ENCODE measurements around the gene CEBPZOS. TPM values are rescaled to one million over a fixed set of nuclear protein-coding genes. Genes with fewer than 3 reads are reported as not detected.

Gene CEBPZOS
- total and polyA plus RNA-seq, 4 experiments from 2014 or later: 39.6 to 44.8 (median 41.2) TPM

DNA sequence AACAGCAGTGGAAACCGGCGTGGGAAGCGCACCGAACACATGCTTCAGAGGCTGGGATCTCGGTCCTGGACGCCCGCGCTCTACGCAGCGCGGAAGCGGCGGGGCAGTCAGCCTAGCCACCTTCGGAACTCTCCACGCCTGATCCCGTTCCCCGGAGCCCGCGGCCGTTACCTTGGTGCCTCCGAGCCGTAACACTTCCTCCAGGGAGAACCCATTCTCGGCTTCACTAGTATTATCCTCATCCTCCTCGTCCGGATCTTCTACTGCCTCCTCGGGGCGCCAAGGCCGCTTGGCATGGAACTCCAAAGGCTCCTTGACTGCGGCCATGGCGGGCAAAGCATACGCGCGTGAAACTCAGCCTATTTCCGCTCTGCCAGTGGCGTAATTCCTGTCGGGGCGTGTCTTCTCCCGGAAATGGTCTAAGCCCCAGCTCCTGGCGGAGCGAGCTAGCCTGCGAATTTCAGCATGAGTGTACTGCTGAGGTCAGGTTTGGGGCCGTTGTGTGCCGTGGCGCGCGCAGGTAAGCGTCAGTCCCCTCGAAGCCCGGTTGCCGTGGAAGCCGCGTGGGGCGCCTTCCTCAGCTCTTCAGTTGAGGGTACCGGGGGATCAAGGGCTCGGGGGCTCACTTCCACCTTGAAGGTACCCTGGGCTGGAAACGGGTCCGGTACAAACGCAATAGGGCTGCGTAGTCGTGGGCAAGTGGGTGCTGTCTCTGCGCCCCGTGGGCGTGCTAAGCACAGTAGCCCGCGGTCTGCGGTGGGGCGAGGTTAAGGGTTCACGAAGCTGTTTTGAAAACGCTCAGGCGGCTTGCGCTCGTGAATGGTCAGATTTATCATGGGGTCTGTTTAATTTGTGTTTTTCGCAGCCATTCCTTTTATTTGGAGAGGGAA lies 35.2 kb downstream of the CEBPZOS start, which contains the start of the genes CEBPZ and NDUFAF7:
Gene CEBPZ, minus strand, starts transcription at position 356 of the 890 bp plus-strand sequence. Its CDS starts 29 bp downstream, at position 327.
Gene NDUFAF7, plus strand, starts transcription at position 418 of the 890 bp plus-strand sequence. Its CDS starts 48 bp downstream, at position 466.
- no peaks in the 10 kb centered on the region for H3K27me3 ChIP-seq (ENCODE audit: insufficient read depth, low read length)
- H3K4me3 ChIP-seq (ENCODE audit: low read length in 2 of 2): peak within 1 kb of the TSS; percentile 94 to 98
- Mint-ChIP-seq H3K36me3 (peaks cover 28 to 39% of the 10 kb centered on the region in 2 donors), H3K27ac (no peak within 1 kb of the TSS), H3K9me3 (no peaks in the 10 kb centered on the region), H3K4me3 (no peak within 1 kb of the TSS), H3K4me1 (peaks cover 22 to 41% (median 32%) of the 10 kb centered on the region in 4 donors), H3K27me3 (no peaks in the 10 kb centered on the region)
- POLR2A ChIA-PET (ENCODE audit: partially characterized antibody): interaction anchor here (0.5 to 2.5 kb wide), 20 partner anchors 9 to 1627 kb away, joined by 3 to 22 read pairs (median 4); partner anchors contain the start of genes CEBPZOS, EIF2AK2, GPATCH11 and HEATR5B
- peak; percentile 85 to 94 (median 88) for DNase-seq
- H3K36me3 ChIP-seq (ENCODE audit: insufficient read depth, low read length): peaks cover 17% of the 10 kb centered on the region
- peak within 1 kb of the TSS; percentile 86 for H3K27ac ChIP-seq (ENCODE audit: low read depth, low read length)
- intact Hi-C loops (cut with micrococcal nuclease): loop anchor here (1.0 to 2.0 kb wide), 5 partner anchors 35 to 265 kb away; partner anchors contain the start of genes CEBPZOS, EIF2AK2 and STRN
- CTCF ChIA-PET (ENCODE audit: partially characterized antibody): interaction anchor here (0.7 to 1.4 kb wide), 6 partner anchors 12 to 646 kb away, joined by 3 to 5 read pairs (median 3); partner anchors contain the start of genes GPATCH11 and HEATR5B
- H3K4me1 ChIP-seq (ENCODE audit: insufficient read depth, low read length): peaks cover 46% of the 10 kb centered on the region
- H3K9me3 ChIP-seq (ENCODE audit: control insufficient read depth in 1 of 2, low read length in 2 of 2): no peaks in the 10 kb centered on the region

- H3K4me1 ChIP-seq (ENCODE audit: insufficient read depth, low read length): peaks cover 37% of the 10 kb centered on the region
- H3K9me3 Mint-ChIP-seq: no peaks in the 10 kb centered on the region
- H3K27ac ChIP-seq (ENCODE audit: low read depth, low read length): peak overlapping the region; percentile 86
- peaks cover 11% of the 10 kb centered on the region for H3K36me3 ChIP-seq (ENCODE audit: insufficient read depth, low read length)
- H3K27ac Mint-ChIP-seq: no peak overlapping the region
- no peaks in the 10 kb centered on the region for H3K27me3 Mint-ChIP-seq
- no peak overlapping the region for H3K4me3 Mint-ChIP-seq
- ChIA-PET POLR2A (ENCODE audit: partially characterized antibody) (interaction anchor here (0.6 to 2.5 kb wide), 19 partner anchors 9 to 1519 kb away, joined by 3 to 22 read pairs (median 4); partner anchors contain the start of genes CEBPZOS, EIF2AK2, GPATCH11 and HEATR5B), CTCF (ENCODE audit: partially characterized antibody) (interaction anchor here (0.7 to 1.4 kb wide), 7 partner anchors 11 to 645 kb away, joined by 3 to 5 read pairs (median 3); partner anchors contain the start of genes GPATCH11 and HEATR5B)
- H3K36me3 Mint-ChIP-seq: peaks cover 24 to 35% of the 10 kb centered on the region in 2 donors
- H3K4me1 Mint-ChIP-seq: peaks cover 20 to 33% (median 26%) of the 10 kb centered on the region in 4 donors
- DNase-seq: no peak
- peak overlapping the region; percentile 94 to 98 for H3K4me3 ChIP-seq (ENCODE audit: low read length in 2 of 2)
- H3K9me3 ChIP-seq (ENCODE audit: control insufficient read depth in 1 of 2, low read length in 2 of 2): no peaks in the 10 kb centered on the region
- H3K27me3 ChIP-seq (ENCODE audit: insufficient read depth, low read length): no peaks in the 10 kb centered on the region
- intact Hi-C loops (cut with micrococcal nuclease): no loop called here
Measured at GRCh38 chr2:37232131-37232933, 36.0 kb downstream of the CEBPZOS start.

DNA sequence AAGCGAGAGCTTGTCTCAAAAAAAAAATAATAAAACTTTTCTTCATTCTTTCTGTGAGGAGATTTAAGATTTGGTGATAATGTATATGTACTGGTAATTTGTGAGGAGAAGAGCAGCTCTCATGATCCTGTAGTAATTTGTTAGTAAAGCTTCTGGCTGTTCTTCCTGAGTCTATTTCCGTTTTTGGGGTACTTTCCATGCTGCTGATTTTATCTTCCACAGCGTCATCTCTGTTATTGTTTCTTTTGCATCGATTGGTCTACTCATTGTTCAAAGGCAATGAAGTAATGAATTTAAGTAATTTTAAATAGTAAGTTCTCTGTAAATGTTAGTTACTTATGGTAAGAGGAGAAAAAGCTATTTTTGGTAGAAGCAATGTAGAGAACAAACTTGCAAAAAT lies 47.1 kb downstream of the CEBPZOS start:
- Mint-ChIP-seq H3K4me1 (peaks cover 8 to 31% (median 24%) of the 10 kb centered on the region in 4 donors), H3K27ac (peak overlapping the region; percentile 62 to 96 (median 87)), H3K36me3 (peaks cover 59 to 77% of the 10 kb centered on the region in 2 donors), H3K4me3 (peak overlapping the region in 7 of 8 donors; percentile 1 to 64 (median 11)), H3K9me3 (peaks cover 0 to 4% (median 0%) of the 10 kb centered on the region in 8 donors), H3K27me3 (no peaks in the 10 kb centered on the region)
- Histone ChIP-seq H3K4me3 (ENCODE audit: low read length in 2 of 2) (no peak overlapping the region), H3K27me3 (ENCODE audit: insufficient read depth, low read length) (no peaks in the 10 kb centered on the region), H3K36me3 (ENCODE audit: insufficient read depth, low read length) (peaks cover 49% of the 10 kb centered on the region), H3K9me3 (ENCODE audit: control insufficient read depth in 1 of 2, low read length in 2 of 2) (no peaks in the 10 kb centered on the region), H3K27ac (ENCODE audit: low read depth, low read length) (peak overlapping the region; percentile 54), H3K4me1 (ENCODE audit: insufficient read depth, low read length) (peaks cover 22% of the 10 kb centered on the region)
- ChIA-PET CTCF (ENCODE audit: partially characterized antibody) (interaction anchor here (1.0 kb wide), 1 partner anchor 12 kb away, joined by 5 read pairs; the partner anchor contains the start of genes CEBPZ and NDUFAF7), POLR2A (ENCODE audit: partially characterized antibody) (interaction anchor here (0.8 to 2.2 kb wide), 5 partner anchors 8 to 80 kb away, joined by 3 to 20 read pairs (median 3); partner anchors contain the start of genes CEBPZ and NDUFAF7)
- intact Hi-C loops (cut with micrococcal nuclease): no loop called here
- DNase-seq: peak; percentile 44 to 66 (median 46)

GRCh38 chr2:37244017-37244416 lies 47.7 kb downstream of the CEBPZOS start:
- peak in 3 of 5 donors; percentile 6 to 22 (median 16) for DNase-seq
- H3K27ac ChIP-seq (ENCODE audit: low read depth, low read length): peak overlapping the region; percentile 54
- H3K4me3 ChIP-seq (ENCODE audit: low read length in 2 of 2): no peak overlapping the region
- H3K9me3 ChIP-seq (ENCODE audit: control insufficient read depth in 1 of 2, low read length in 2 of 2): no peaks in the 10 kb centered on the region
- peaks cover 0 to 4% (median 0%) of the 10 kb centered on the region in 8 donors for H3K9me3 Mint-ChIP-seq
- H3K27me3 ChIP-seq (ENCODE audit: insufficient read depth, low read length): no peaks in the 10 kb centered on the region
- H3K36me3 Mint-ChIP-seq: peaks cover 60 to 79% of the 10 kb centered on the region in 2 donors
- H3K27me3 Mint-ChIP-seq: no peaks in the 10 kb centered on the region
- H3K4me1 Mint-ChIP-seq: peaks cover 8 to 31% (median 24%) of the 10 kb centered on the region in 4 donors
- intact Hi-C loops (cut with micrococcal nuclease): no loop called here
- H3K27ac Mint-ChIP-seq: peak overlapping the region in 6 of 7 donors; percentile 62 to 96 (median 88)
- ChIA-PET POLR2A (ENCODE audit: partially characterized antibody) (interaction anchor here (1.5 to 2.2 kb wide), 3 partner anchors 9 to 32 kb away, joined by 3 to 20 read pairs (median 5); partner anchors contain the start of genes CEBPZ and NDUFAF7), CTCF (ENCODE audit: partially characterized antibody) (interaction anchor here (1.0 kb wide), 1 partner anchor 13 kb away, joined by 5 read pairs; the partner anchor contains the start of genes CEBPZ and NDUFAF7)
- peaks cover 22% of the 10 kb centered on the region for H3K4me1 ChIP-seq (ENCODE audit: insufficient read depth, low read length)
- peaks cover 52% of the 10 kb centered on the region for H3K36me3 ChIP-seq (ENCODE audit: insufficient read depth, low read length)
- peak overlapping the region in 4 of 8 donors; percentile 22 to 64 (median 50) for H3K4me3 Mint-ChIP-seq

DNA sequence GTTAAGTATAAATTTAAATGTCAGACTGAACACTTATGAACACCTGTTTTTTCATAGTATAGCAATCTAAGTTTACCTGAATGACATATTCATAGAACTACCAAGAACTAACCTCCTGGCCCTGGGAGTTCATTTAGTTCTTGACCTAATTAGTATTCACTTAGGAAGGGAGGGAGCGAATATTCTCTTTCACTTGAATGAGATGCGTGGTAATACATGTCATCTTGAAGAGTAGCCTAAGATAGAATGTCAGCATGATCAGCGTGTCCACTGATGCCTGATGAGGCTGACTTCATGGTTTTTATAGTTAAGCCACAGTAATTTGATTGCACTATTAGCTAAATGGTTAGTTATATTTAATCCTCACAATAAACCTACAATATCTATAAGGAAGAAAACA lies 48.5 kb downstream of the CEBPZOS start:
- intact Hi-C loops (cut with micrococcal nuclease): no loop called here
- H3K27ac Mint-ChIP-seq: peak overlapping the region in 5 of 7 donors; percentile 1 to 80 (median 50)
- CTCF ChIA-PET (ENCODE audit: partially characterized antibody): interaction anchor here (0.7 kb wide), 1 partner anchor 21 kb away, joined by 3 read pairs; no protein-coding TSS in a partner anchor

GRCh38 chr2:37246205-37246604 lies 49.9 kb downstream of the CEBPZOS start:
- CTCF ChIA-PET (ENCODE audit: partially characterized antibody): no interaction called here
- Mint-ChIP-seq H3K4me1 (peaks cover 4 to 24% (median 20%) of the 10 kb centered on the region in 4 donors), H3K4me3 (peak overlapping the region in 1 of 8 donors; percentile 13), H3K9me3 (peaks cover 0 to 4% (median 0%) of the 10 kb centered on the region in 8 donors), H3K27me3 (no peaks in the 10 kb centered on the region), H3K27ac (peak overlapping the region in 2 of 7 donors; percentile 19 to 35), H3K36me3 (peaks cover 64 to 80% of the 10 kb centered on the region in 2 donors)
- Histone ChIP-seq H3K27me3 (ENCODE audit: insufficient read depth, low read length) (no peaks in the 10 kb centered on the region), H3K36me3 (ENCODE audit: insufficient read depth, low read length) (peaks cover 54% of the 10 kb centered on the region), H3K9me3 (ENCODE audit: control insufficient read depth in 1 of 2, low read length in 2 of 2) (no peaks in the 10 kb centered on the region), H3K4me3 (ENCODE audit: low read length in 2 of 2) (no peak overlapping the region), H3K27ac (ENCODE audit: low read depth, low read length) (no peak overlapping the region), H3K4me1 (ENCODE audit: insufficient read depth, low read length) (peaks cover 22% of the 10 kb centered on the region)
- no peak for DNase-seq
- intact Hi-C loops (cut with micrococcal nuclease): no loop called here
- POLR2A ChIA-PET (ENCODE audit: partially characterized antibody): interaction anchor here (1.5 kb wide), 1 partner anchor 14 kb away, joined by 5 read pairs; the partner anchor contains the start of gene NDUFAF7

More for the DNA sequence above, 48.5 kb downstream of the CEBPZOS start:
- no peak for DNase-seq
- Mint-ChIP-seq H3K4me1 (peaks cover 8 to 31% (median 24%) of the 10 kb centered on the region in 4 donors), H3K27me3 (no peaks in the 10 kb centered on the region), H3K36me3 (peaks cover 66 to 82% of the 10 kb centered on the region in 2 donors), H3K4me3 (no peak overlapping the region), H3K9me3 (peaks cover 0 to 4% (median 0%) of the 10 kb centered on the region in 8 donors)
- H3K4me3 ChIP-seq (ENCODE audit: low read length in 2 of 2): no peak overlapping the region
- POLR2A ChIA-PET (ENCODE audit: partially characterized antibody): interaction anchor here (2.2 kb wide), 1 partner anchor 13 kb away, joined by 20 read pairs; the partner anchor contains the start of genes CEBPZ and NDUFAF7
- no peak overlapping the region for H3K27ac ChIP-seq (ENCODE audit: low read depth, low read length)
- H3K27me3 ChIP-seq (ENCODE audit: insufficient read depth, low read length): no peaks in the 10 kb centered on the region
- H3K36me3 ChIP-seq (ENCODE audit: insufficient read depth, low read length): peaks cover 50% of the 10 kb centered on the region
- peaks cover 22% of the 10 kb centered on the region for H3K4me1 ChIP-seq (ENCODE audit: insufficient read depth, low read length)
- no peaks in the 10 kb centered on the region for H3K9me3 ChIP-seq (ENCODE audit: control insufficient read depth in 1 of 2, low read length in 2 of 2)

All from CD4-positive, alpha-beta memory T cell (primary cell).